HG03097 (cell line): ENCODE measurements around the gene NLN.
"Not testable (repeated sequence)": the region's sequence is repeated elsewhere in the genome, so short reads cannot be mapped to it uniquely, and the experiment has no call there.

Source experiments
- ATAC-seq: cut with Tn5 transposase; IDR thresholded peaks from one replicate; pipeline ENCODE4 v1.9.1; 2021; ENCODE audit not compliant: unreplicated experiment, low FRiP score

The NLN gene

GRCh38 chr5:65730910-65731309 lies 8.9 kb downstream of the NLN start:
- no peak for ATAC-seq

GRCh38 chr5:65732046-65732445 lies 10.0 kb downstream of the NLN start:
- ATAC-seq: not testable (repeated sequence)

- ATAC-seq: not testable (repeated sequence)
Measured at GRCh38 chr5:65734196-65734775, 12.3 kb downstream of the NLN start.

GRCh38 chr5:65734921-65735320 lies 12.9 kb downstream of the NLN start:
- no peak for ATAC-seq

- ATAC-seq: no peak
Measured at GRCh38 chr5:65736011-65736410, 14.0 kb downstream of the NLN start.

- no peak for ATAC-seq
Measured at GRCh38 chr5:65737842-65738241, 15.8 kb downstream of the NLN start.

- no peak for ATAC-seq
Measured at GRCh38 chr5:65738305-65738704, 16.3 kb downstream of the NLN start.

GRCh38 chr5:65739162-65739561 lies 17.2 kb downstream of the NLN start:
- no peak for ATAC-seq

GRCh38 chr5:65742565-65743231 lies 20.7 kb downstream of the NLN start:
- ATAC-seq: no peak

- no peak for ATAC-seq
Measured at GRCh38 chr5:65749221-65749844, 27.3 kb downstream of the NLN start.

- no peak for ATAC-seq
Measured at GRCh38 chr5:65749956-65750355, 28.0 kb downstream of the NLN start.

- ATAC-seq: no peak
Measured at GRCh38 chr5:65750938-65751337, 28.9 kb downstream of the NLN start.

- no peak for ATAC-seq
Measured at GRCh38 chr5:65753189-65753588, 31.2 kb downstream of the NLN start.

GRCh38 chr5:65758546-65759144 lies 36.6 kb downstream of the NLN start:
- ATAC-seq: no peak

GRCh38 chr5:65760504-65761275 lies 38.7 kb downstream of the NLN start:
- no peak for ATAC-seq

- ATAC-seq: no peak
Measured at GRCh38 chr5:65762234-65762633, 40.2 kb downstream of the NLN start.

GRCh38 chr5:65765582-65765981 lies 43.6 kb downstream of the NLN start:
- no peak for ATAC-seq

GRCh38 chr5:65766175-65766574 lies 44.2 kb downstream of the NLN start:
- no peak for ATAC-seq

- no peak for ATAC-seq
Measured at GRCh38 chr5:65766781-65767180, 44.8 kb downstream of the NLN start.

GRCh38 chr5:65767565-65767964 lies 45.6 kb downstream of the NLN start:
- ATAC-seq: no peak
